Glomerular endothelial cell (primary cell): ENCODE data around the gene ARHGEF3. TPM values are rescaled to one million over a fixed set of nuclear protein-coding genes. Genes with fewer than 3 reads are reported as not detected.
"Not testable (repeated sequence)": the region's sequence is repeated elsewhere in the genome, so short reads cannot be mapped to it uniquely, and the experiment has no call there.

Experiments used
- DNase-seq: peaks from one replicate; pipeline ENCODE4 v3.0.0-alpha.2; 2011; ENCODE audit warnings: low read depth, low spot score; ENCODE audit errors: extremely low read depth
- total RNA-seq: library from RNA; depleted of rRNA; stranded (reverse); fragments of >200 nt; gene quantifications from 2 replicates; pipeline ENCODE4 v1.2.3, GENCODE V29; 2015

Gene ARHGEF3
- total RNA-seq, 1 donor from 2014 or later, result 24.6 TPM

DNA sequence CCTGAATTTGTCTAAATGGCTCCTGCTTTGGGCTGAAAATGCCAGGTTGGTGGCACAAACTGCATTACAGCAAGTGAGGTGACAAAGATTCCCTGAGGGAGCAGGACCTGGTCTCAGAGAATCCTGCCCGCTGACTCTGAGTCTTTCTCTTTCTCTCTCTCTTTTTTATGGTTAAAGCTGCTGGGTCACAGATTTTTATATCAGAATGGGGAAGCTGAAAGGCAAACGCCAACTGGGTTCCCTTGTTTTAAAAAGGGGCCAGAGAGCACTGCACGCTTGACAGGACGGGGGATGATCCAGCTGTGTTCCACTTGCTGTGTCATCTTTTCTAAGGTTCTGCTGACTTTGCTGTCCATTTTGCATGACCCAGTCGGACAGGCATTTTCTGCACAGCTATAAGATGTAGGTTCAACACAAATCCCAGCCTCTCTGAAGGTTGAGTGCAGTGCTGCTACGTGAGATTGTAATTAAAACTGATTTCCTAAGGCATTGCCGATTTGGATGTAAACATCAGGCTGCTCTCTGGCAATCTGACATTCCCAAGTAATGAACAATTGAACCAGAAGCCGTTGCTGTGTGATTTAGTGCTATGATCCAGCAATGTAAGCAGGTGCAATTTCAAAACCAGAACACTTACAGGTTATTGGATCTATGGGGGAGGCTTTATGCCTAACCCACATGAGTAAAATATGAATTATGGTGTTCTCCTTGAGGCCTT, 25.8 kb downstream of the ARHGEF3 start:
- no peak for DNase-seq

DNA sequence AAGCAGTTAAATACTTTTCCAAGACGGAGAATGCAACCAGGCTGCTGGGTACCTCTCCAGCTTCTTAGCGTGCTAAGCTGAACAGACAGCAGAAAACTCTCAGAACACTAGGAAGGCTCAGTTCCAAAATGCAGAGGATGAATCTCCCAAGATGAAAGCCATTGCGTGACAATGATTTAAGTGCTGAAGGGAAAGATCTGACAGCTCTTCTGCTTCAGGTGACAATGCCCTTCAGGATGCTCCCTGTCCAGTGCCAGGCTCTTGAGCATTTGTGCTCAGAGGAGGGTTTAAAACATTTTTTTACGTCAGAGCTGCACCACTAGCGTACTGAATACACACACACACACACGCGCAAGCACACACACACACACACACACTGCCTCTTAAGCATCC, 26.3 kb downstream of the ARHGEF3 start:
- DNase-seq, result no peak

DNA sequence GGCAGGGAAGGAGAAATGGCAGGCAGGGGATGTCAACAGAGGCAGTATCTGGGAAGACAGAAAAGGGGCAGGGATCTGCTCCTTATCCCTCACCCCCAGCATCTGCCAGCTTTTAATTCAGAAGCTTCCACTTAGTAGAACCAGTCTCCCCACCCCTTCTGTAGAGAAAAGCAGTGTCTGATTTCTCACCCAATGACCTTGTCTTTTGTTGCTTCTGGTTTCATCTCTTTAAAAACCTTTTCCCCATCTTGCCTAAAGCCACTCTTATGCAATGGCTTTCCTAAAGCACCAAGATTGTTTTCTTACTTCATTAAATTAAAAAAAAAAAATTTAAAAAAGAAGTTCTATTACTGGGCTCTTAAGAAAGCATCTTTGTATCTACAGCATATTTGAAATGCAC, 27.8 kb downstream of the ARHGEF3 start:
- no peak for DNase-seq

DNA sequence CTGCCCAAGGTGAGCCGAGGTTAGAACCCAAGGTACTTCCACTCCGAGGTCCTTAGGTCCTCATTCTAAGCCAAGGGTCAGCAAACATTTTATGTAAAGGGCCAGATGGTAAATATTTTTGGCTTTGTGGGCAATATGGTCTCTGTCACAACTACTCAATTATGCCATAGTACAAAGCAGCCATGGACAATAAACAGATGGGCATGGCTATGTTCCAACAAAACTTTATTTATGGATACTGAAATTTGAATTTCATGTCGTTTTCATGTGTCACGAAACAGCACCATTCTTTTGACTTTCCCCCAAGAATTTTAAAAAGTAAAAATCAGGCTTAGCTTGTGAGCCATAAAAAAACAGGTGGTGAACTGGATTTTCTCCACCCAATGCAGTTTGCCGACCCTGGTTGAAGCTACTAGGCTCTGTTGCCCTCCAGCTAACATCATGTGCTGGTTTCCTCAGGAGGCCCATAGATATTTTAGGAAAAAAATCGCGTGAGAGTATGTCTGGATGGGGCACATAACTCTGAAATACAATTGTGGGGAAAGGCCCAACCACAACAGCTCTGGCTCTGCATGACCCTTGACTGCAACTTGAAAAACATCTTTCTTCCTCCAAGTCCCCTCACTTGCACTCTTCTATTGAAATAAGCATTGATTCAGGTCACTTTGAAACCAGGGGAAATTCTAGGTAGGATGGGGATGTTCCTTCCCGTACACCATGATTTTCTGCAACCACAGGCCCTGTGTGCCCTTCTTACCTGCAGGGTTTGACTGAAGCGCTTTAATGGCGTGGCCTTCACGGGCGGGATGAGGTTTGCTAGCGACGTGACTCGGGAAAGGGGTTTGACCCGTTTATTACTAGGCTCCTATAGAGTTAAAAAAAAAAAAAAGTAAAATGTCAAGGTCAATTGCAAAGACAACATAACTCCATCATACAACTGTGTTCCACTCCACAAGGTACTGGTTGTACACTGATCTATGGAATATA, 28.5 kb downstream of the ARHGEF3 start:
- DNase-seq, result no peak

DNA sequence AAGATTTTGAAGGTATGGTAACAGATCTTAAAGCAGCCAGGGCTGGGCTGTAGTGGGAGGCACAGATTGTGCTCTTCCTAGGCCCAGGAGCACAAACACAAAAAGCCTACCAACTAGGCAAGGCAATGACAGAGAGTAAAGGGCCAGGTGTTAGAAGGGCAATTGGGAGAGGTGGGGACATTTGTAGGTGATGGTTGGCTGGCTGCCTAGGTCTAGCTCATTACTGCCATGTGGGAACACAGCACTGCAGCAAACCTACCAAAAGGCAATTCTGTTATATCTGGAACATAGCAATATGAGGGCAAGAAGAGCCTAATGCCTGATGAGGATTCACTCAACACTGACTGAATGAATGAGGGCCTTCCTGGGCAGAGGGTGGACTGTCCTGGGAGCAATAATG, 30.4 kb downstream of the ARHGEF3 start:
- DNase-seq, result no peak

DNA sequence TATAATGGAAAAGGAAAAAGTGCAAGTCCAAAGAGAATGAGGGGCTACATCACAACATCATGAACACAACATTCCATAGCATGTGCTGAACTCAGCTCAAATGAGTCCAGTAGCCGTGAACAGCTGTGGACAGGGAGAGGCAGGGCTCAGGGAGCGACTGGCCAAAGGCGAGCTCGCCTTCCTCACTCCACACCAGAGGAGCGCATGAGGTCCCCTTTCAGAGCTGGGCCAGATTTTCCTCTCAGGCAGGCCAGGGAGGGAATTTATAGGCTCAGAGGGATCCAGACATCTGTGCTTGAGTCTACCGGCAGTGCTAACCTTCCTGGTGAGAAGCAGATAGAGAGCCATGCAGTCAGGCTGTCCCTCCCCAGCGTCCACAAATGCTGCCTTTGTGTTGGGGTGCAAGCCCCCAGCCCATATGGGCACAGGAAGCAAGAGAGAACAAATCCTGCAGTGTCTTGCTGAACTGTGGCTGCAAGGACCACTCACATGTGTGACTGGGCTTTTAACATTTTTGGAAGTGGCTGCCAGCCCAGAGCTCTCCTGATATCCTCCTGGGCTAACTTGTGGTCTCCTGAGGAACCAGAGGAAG, 32.5 kb downstream of the ARHGEF3 start:
- no peak for DNase-seq

DNA sequence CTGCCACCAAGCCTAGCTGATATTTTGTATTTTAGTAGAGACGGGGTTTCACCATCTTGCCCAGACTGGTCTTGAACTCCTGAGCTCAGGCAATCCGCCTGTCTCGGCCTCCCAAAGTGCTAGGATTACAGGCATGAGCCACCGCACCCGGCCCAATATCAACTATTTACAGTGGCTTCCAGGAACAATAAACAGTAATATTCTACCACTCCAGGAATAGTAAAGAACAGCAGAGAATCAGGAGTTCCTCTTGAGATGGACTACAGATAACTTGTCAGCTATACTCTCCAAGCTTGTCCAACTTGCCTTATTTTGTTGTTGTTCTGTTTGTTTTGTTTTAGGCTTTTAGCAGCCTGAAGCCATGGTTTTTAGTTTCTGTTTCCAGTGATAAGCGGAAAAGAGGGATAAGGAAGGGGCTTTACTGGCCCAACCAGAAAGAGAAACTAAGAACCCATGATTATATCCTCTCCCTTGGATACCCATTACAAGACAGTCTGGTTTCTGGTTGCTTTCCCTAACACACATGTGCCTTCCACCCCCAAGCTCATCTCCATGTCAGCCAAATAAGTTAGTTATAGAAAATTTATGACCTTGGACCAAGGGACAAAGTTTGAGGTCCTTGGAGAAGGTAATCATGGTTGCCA, 36.7 kb downstream of the ARHGEF3 start:
- DNase-seq, result no peak

DNA sequence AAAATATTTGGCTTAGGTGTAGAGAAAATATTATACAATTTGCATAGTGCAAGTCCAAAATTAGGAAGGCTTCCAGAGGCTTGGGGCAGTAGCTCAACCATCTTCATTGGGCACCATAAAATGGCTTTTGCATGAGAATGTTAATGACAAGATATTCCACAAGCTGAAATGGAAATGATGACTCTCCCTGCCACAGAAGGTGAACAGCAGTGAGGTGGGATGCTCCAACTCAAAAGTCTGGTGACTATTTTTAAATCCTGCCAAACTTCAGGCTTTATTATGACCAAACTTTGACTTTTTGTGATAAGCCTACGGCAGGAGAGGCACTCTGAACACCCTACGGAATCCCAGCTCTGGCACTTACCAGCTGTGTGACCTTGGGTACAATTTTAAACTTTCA, 37.6 kb downstream of the ARHGEF3 start:
- no peak for DNase-seq

DNA sequence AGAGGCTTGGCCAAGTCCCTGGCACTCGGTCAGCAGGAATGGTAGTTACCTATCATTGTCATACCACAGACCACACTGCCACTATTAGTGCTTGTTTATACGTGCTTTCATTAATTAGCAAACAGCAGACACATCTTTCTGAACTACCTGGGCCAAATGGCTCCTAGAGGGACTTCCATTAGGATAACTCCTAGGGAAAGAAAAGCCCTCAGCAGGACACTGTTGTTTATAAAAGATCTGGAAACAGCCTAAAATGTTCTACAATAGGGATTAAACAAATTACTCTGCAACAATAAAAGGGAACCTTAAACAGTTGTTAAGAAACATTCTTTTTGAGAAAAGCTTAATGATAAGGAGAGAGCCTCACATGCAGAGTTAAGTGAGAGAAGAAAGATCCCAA, 38.5 kb downstream of the ARHGEF3 start:
- DNase-seq, result no peak

DNA sequence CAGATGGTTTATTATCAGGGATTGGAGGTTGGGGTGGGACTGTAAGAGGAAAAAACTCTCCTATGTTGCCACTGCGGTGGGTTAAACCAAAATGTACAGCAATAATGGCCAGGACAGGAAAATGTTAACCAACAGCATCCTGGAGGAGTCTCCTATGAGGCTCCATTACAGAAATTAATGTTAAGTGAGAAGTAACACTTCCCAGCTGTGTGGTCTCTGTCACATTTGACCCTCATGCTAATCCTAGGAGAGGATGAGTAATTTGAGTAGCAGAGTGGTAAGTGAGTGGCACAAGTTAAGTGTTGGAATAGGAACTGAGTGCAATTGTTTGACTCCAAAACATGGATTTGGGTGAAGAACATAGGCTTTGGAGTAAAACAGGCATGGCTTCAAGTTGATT, 39.0 kb downstream of the ARHGEF3 start:
- no peak for DNase-seq

DNA sequence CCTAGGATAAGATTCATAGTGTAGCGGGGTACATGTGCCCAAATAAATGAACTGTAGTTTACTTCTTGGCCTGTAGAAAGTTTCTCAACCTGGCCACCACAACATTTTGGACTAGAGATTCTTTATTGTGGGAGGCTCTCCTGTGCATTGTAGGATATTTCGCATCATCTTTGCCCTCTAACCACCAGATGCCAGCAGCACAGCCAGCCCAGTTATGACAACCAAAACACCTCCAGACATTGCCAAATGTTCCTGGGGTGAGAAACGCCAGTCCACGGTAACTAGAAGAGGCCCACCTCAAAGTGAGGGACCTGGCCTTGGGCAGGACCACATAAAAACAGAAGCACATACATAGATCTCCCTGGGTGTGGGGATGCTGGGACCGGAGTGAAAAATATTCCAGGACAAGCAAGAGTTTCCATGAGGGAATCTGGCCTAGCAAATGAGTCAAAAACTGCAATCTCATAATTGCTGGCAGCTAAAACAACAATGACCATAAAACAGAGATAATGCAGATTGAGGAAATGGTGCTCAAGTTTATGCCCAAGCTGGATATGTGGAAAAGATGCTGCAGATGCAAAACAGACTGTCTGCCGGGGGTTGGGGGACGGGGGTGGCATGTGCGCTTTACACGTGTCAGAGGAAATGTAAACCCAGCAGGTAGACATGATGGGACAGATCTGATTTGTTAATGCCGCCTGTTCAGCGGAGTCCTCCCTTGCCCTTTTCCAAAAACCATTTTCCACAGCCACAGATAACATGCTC, 39.7 kb downstream of the ARHGEF3 start:
- DNase-seq, result no peak

DNA sequence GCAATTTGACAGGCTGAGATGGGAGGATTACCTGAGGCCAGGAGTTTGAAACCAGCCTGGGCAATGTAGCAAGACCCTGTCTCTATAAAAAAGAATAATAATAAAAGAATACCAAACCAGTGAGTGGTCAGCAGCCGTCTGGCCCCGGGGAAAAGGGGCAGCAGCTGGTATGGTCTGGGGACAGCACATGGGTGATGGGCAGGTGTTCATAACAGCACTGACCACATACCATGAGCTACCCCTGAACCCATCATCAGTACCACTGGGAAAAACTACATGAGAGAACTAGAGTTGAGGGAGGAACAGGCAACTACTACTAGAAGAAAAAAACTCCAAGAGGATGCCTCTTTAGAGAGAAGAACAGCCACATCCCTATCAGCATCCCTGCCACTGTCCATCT, 40.7 kb downstream of the ARHGEF3 start:
- DNase-seq, result no peak

DNA sequence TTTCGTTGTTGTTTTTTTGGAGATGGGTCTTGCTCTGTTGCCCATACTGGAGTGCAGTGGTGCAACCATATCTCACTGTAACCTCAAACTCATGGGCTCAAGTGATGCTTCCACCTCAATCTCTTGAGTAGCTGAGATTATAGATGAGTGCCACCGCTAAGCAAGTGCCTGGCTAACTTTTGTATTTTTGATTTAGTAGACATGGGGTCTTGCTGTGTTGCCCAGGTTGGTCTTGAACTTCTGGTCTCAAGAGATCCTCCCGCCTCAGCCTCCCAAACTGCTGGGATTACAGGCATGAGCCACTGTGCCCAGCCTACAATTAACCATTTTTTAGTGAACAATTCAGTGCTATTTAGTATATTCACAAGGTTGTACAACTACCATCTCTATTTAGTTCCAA, 42.2 kb downstream of the ARHGEF3 start:
- DNase-seq, result no peak

DNA sequence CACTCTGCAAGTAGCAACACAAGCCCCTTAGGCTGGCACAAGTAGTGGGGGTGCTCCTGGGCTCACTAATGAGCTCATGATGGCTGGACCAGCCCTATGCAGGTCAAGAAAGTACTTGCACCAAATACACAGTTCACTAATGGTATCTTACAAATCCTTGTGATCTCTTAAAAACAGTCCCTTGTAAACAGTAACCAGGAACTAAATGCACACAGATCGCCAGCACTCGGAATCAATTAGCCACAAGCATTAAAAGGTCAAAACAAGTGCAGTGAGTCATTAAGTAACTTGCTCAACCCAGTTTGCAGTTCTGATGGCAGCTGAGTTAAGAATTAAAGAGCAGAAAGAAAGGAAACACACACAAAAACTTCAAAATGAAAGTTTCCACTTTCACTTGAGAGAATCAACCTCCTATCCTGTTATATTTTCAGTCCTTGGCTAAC, 43.2 kb downstream of the ARHGEF3 start:
- peak; percentile 55 for DNase-seq

DNA sequence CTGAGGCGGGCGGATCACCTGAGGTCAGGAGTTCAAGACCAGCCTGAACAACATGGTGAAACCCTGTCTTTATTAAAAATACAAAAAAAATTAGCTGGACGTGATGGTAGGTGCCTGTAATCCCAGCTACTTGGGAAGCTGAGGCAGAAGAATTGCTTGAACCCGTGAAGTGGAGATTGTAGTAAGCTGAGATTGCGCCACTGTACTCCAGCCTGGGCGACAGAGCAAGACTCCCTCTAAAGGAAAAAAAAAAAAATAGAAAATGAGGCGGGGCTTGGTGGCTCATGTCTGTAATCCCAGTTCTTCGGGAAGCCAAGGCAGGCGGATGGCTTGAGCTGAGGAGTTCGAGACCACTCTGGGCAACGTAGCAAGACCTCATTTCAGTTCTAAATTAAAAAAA, 43.7 kb downstream of the ARHGEF3 start:
- not testable (repeated sequence) for DNase-seq

DNA sequence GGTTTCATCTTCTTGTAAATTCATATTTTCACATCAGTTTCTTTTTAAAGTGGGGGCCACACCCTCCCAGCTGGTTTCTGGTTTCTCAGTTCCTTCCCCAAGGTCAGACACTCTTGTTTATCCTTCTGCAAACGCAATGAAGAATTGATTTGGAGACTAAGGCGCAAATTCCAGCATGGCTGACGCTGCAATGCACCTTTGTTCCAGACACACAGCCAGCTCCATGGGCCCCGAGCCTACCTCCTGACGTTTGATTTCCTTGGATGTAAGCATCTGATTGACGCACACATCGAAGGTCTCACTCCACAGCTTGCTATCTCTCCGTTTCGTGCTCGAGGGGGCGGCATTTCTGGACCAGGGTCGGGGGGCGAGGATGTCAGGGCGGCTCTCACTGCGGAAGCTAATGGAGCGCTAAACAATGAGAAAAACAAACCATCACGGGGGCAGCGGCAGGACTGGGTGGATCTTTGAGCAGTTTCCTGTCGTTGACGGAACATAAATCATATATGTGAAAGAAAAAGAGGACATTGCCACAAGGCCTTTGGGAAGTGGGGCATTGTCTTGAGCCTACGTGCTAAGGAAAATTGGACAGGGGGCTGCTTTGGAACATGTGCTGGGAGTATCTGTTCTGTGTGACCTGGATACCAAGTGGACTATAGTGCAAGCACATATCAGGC, 46.9 kb downstream of the ARHGEF3 start:
- DNase-seq, result peak; percentile 14

DNA sequence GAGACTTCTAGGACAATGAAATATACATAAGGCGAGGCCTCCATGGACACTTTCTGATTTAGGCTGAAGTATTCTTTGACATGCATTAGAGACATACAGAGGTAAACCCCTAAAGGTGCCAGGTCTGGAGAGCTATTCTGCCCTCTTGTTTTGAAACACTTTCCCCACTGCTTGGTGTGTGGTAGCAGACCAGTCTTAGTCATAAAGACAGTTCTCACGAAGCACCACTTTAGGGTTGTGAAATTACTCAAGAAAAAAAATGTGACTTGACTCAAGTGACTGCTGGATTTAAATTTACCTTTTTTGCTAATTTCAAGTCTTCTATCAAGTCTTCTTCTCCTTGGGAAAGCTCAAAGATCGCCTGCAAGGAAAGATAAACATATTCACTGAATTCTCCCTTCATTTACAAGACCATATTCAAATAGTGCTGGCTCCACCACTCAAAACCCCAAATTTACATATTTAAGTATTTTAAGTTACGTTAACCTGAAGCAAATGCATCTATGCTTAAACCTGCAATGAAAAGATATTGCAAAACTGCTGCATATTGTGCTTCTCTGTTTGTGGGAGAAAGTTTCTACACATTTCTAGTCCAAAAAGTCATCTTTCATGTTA, 48.4 kb downstream of the ARHGEF3 start:
- DNase-seq, result no peak

DNA sequence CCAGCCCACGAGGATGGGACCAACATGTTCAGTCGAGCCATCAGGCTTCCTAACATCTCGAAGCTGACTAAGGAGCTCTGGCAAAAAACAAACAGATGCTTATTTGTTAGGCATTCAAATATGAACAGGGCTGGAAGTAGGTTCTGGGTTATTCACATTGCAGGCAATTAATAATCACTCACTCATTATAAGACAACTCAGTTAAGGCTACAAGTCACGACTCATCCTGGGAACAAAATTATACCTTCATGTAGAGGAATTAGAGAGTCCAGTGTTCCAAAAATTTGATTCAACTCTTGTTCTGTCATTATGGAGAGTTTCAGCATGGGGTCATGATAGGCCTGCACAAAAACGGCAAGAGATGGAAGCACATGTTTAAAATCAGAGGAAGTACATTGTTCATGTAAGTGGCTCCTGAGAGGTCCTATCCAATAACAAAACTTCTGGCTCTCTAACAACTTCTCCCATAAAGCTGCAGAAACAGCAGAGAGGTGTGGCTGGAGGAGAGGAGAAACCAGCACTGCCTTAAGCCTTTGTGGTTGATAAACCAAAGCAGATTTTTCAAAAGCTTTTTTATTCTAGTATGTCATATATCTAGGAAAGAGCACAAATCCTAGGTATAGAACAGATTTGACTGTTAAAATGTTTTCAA, 50.6 kb downstream of the ARHGEF3 start:
- DNase-seq, result no peak
